Skin of body (tissue), 2 donors: ENCODE results near the gene DAZAP1. TPM values are rescaled to one million over a fixed set of nuclear protein-coding genes. Genes with fewer than 3 reads are reported as not detected.
A peak's percentile ranks its signal among the peaks of the same experiment; 100 is the strongest.
"Not testable (repeated sequence)": the region's sequence is repeated elsewhere in the genome, so short reads cannot be mapped to it uniquely, and the experiment has no call there.

Experiments used
- DNase-seq: peaks from one replicate; lab custom pipeline; 2025; lab: John Stamatoyannopoulos, UW
- total RNA-seq: library from RNA; depleted of rRNA; stranded (reverse); fragments of >200 nt; gene quantifications from one replicate; pipeline ENCODE4 v1.2.3, GENCODE V29; 2014

Gene DAZAP1
- total RNA-seq, 1 donor from 2014 or later: 37.9 TPM

DNA sequence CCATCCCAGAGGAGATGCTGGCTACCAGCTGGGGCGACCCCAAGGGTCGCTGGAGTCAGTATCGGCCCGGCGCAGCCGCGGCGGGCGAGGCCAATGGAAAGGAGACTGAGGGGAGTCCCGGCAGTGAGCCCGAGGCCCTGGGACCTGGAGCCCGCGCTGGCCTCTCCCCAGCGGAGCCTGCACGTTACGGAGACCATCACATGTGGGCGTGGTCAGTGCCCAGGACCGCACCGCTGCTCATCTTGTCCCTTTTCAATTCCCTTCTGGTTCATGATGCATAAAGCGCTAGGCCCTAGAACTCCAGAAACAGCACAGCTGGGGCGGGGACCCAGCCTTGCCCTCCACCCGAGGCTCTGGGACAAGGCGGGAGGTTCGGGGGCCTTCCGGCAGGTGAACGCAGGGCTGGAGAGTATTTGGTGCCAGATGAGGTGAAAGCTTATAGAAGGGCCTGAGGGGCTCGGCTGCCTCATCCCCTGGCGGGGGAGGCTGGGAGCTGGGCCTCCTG, 63.7 kb downstream of the DAZAP1 start:
- no peak for DNase-seq

DNA sequence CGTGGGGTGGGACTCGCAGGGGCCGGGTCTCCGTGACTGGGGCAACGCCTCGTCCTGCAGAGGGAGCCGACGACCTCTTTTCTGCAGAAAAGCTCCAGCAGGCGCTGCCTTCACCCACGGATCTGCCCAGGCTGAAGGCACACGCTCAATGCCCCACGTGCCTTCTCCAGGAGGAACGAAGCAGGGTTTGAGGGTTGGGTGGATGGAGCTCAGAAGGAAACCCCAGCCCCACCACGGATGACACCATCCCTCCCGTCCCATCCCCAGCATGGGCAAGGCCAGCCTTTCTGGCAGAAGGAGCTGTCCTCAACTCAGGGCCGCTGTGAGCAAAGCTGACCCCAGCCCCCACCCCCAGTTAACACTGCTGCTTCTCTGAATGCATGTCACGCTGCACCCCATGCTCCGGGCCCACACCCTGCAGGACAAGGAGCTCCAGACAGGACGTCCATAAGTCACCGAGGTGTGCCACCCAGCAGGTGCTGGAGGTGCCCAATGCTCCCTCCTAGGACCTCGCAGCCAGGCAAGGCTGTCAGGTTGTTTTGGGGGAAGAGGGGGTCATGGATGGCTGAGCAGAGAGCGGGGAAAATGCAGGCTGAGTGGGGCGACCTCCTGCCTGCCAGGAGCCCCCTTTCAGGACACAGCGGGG, 64.3 kb downstream of the DAZAP1 start:
- DNase-seq: no peak

DNA sequence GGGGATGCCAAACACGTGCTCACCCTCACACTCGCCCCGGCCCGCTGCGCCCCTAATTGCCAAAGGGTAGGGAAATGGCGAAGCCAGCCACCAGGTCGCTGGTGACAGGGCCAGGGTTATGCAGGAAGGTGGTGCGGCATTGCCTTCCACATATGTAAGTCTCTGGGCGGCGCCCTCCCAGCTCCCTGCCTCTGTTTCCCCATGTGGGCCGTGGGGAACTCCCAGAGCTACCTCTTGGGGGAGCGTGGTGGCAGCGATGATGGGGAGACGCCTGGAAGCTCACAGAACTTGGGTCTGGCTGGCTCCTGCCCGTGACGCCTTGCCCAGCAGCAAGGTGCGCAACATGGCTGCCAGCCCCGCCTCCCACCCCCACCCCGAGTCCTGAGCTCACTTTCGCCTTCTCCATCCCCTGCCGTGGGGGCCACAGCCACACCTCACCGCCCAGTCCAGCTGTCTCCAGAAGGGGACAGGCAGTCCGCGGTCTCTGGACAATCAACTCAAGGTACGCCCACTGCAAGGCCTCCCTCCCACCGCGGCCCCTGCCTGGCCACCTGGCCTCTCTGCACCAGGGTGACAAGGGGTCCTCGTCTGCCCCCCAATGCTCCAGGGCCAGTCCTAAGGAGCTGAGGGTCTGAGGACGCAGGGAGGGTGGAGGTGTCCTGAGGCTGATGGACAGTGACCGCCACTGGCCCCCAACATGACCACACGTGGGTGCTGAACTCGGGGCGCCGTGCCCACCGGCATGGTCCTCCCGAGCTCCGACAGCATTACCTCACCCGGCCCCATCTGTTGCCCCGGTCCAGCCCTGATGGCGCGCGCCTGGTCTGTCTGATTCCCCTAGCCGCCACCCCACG, 65.1 kb downstream of the DAZAP1 start:
- no peak for DNase-seq

- no peak for DNase-seq
Observed at GRCh38 chr19:1473085-1473851, 65.9 kb downstream of the DAZAP1 start.

DNA sequence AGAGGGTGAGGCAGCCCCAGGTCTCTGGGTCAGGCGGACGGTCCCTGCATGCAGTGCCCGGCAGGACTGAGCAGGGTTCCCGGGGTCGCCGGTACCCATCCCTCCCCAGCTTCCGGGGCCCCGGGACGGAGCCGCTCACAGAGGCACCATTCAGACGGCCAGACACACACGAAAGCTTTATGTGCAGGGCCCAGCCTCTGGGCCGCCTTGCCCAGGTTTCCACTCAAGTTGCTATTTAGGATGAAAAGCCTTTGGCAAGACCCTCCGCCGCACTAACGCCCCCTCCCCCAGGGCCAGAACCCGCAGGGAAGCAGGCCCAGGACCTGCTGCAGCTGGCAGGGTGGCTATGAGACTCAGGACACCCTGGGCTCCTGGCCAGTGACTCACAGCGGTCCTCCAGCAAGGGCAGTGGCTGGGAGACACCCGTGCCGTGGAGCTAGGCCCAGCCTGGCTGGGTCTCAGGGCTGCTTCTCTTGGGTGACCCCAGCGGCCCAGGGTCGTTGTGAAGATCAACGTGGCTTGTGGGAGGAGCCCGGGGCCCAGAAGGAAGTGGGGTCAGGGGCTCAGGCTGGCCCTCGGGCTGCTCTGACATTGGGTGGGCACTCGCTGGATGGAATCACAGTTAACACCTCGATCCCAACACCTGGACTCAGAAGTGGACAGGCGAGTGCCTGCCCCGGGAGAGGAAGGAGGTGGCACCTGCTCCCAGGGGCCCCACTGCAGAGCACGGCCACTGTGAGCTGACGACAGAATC, 66.8 kb downstream of the DAZAP1 start:
- no peak for DNase-seq

GRCh38 chr19:1474765-1475351, 67.5 kb downstream of the DAZAP1 start:
- DNase-seq: no peak

- no peak for DNase-seq
Observed at GRCh38 chr19:1475751-1476437, 68.5 kb downstream of the DAZAP1 start.

DNA sequence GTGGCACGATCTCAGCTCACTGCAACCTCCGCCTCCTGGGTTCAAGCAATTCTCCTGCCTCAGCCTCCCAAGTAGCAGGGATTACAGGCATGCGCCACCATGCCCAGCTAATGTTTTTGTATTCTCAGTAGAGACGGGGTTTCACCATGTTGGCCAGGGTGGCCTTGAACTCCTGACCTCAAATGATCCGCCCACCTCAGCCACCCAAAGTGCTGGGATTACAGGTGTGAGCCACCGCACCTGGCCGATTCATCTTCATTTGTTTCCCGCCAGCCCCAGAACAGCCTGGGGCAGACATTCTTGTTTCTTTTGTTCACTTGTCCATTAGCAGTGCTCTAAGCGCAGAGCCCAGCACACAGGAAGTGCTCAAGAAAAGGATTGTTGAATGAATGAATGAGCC, 69.7 kb downstream of the DAZAP1 start:
- not testable (repeated sequence) for DNase-seq

DNA sequence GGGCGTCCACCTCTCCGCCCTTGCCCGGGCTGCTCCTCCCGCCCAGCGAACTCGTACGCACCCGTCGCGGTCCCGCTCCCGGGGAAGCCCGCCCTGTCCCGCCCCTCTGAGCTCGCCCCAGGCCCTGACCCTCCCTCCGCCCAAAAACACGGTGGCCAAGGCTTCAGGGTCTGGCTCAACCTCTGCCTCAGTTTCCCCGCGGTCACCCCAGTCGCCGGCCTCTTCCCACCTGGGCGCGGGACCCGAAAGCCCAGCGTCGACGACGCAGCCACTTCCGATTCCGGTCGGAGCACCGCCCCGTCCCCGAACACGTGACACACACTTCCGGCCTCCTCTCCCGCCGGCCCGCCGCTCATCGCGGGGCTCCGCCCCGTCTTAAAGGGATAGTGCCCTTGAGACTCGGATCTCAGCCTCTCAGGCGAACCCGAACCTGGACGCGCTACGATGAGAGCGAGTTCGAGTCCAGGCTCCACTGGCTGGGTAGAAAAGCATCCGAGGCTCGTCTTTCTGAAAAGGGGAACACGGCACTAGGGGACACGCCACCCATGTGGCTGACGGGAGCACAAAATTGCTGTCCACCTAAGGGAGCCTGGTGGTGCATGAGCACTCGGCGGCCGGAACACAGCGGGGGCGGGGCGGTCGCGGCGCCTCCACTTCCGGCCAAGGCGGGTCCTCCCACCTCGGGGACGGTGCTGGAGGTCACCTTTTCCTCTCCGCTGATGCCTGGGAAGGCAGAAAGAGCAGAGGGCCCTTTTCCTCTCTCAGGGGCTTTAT, 71.7 kb downstream of the DAZAP1 start, which contains the start of gene C19orf25:
Gene C19orf25 (minus strand): TSS at position 282 of the 774 bp plus-strand sequence. CDS start 312 bp downstream, outside the sequence.
- DNase-seq: peak; percentile 84

- DNase-seq: no peak
Observed at GRCh38 chr19:1481224-1481892, 74.0 kb downstream of the DAZAP1 start.

DNA sequence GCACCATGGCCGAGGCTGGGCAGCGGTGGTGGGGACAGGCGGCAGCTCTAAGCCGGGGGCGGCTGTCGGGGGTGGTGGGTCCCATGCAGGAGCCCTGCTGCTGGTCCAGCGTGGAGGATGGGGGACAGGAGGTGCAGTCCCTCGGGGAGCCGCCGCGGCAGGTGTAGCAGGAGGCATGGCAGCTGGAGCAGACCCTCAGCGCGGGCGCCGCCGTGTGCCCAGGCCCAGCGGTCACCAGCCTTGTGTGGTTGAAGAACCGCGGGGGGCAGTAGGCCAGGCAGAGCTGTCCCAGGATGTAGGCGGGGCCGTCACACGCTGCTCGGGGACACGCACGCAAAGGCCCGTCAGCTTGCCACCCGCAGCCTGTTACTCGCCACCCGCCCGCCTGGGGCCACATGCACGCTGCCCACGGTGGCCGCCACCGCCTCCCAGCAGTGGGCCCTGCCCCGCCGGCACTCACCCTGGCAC, 74.5 kb downstream of the DAZAP1 start:
- DNase-seq: no peak

DNA sequence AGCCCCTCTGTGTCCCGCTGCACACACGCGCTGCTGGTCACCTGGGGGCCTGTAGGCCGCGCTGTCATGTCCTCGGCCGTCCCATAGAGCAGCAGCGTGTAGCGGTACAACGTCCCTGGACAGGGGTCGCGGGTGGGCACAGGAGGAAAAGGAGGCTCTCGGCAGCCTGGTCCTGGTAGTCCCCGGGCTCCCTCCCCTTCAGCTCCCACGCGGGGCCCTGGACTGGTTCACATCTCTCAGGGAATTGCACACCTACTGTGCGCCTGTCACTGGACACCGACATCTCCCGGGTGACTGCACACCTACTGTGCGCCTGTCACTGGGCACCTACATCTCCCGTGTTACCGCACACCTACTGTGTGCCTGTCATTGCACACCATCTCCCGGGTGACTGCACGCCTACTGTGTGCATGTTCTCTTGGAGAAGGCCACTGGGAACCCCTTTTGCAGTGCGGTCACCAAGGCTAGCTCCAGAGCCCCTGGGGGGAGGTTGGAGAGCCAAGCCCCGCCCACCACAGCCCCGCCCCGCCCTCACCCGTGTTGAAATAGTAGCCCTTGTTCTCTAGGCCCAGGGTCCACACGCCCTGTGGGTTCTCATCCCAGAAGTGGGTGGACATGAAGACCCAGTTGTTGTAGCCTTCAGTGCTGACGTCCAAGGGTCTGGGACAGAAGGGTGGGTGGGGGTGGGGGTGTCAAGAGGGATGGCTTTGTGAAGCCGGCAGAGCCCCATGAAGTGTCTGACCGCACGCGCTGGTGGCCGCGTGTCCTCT, 75.2 kb downstream of the DAZAP1 start:
- no peak for DNase-seq

DNA sequence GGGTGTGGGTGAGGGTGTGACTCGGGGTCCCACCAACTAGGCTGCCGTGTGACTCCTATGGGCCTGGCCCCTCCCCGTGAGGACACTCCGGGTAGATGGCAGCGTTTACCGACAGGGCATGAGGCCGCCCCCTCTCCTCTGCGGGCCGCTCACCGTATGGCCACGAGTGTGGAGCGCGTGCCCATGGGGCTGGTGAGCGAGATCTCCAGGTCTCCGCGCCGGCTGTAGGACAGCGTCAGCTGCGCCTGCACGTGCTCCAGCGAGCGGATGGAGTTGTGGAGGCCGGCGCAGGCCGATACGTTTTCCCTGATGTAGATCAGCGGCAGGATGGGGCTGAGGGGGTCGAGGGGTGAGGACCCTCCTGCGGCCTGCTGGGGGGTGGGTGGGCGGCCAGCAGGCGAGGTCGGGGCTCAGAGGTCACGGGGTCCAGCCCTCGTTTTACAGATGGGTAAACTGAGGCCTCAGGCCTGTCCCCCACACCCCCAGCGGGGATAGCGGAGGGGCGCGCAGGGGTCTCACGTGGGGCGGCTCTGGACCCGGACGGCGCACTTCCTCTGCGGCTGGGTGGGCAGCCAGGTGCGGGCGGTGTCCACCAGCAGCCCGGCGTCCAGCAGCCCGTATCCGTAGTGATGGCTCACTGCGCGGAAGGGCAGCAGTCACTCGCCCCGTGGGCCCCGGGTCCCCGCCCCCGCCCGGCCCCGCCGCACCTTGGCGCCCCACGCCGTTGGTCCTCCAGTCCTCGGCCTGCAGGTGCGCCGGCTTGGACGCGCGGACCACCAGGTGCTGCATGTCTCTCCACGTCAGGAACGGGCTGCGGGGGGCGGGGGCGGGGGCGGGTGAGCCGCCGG, 76.0 kb downstream of the DAZAP1 start:
- no peak for DNase-seq

GRCh38 chr19:1483979-1484428, 76.6 kb downstream of the DAZAP1 start:
- DNase-seq: no peak
